GM12878 (cell line): ENCODE results near the gene KIRREL1. TPM values are rescaled to one million over a fixed set of nuclear protein-coding genes. Genes with fewer than 3 reads are reported as not detected.

Experiments
- CREM ChIP-seq: IDR thresholded peaks from 2 replicates; pipeline ENCODE4 v1.6.1; 2014; ENCODE audit warnings: antibody characterized with exemption, low read depth
- EED ChIP-seq: sonication (generic); IDR thresholded peaks from 2 replicates; pipeline ENCODE4 v1.6.1; 2016; ENCODE audit warnings: antibody characterized with exemption, low read depth
- MEF2A ChIP-seq: IDR thresholded peaks from 2 replicates; pipeline ENCODE4 v1.6.1; 2011; ENCODE audit warnings: low read depth, mild to moderate bottlenecking, low read length, moderate library complexity; ENCODE audit not compliant: insufficient read depth
- MXI1 ChIP-seq: fragments of 150-350 bp; IDR thresholded peaks from 2 replicates; pipeline ENCODE4 v1.6.1; 2011; ENCODE audit warnings: low read depth, mild to moderate bottlenecking, inconsistent platforms, low read length, improper control_type of control experiment
- NR2C2 ChIP-seq: IDR thresholded peaks from 2 replicates; pipeline ENCODE4 v1.6.1; 2011; ENCODE audit warnings: borderline replicate concordance, low read depth; ENCODE audit not compliant: control insufficient read depth, insufficient read length
- TCF7 ChIP-seq: IDR thresholded peaks from 2 replicates; pipeline ENCODE4 v1.6.1; 2014; ENCODE audit warnings: antibody characterized with exemption, borderline replicate concordance
- USF2 ChIP-seq: IDR thresholded peaks from 2 replicates; pipeline ENCODE4 v1.6.1; 2011; ENCODE audit warnings: low read depth, low read length, improper control_type of control experiment, borderline replicate concordance
- ZBTB40 ChIP-seq: fragments of 450-650 bp; IDR thresholded peaks from 2 replicates; pipeline ENCODE4 v1.6.1; 2016; ENCODE audit warnings: mild to moderate bottlenecking, moderate library complexity, borderline replicate concordance
- polyA plus RNA-seq, 11 experiments: library from polyadenylated mRNA; depleted of rRNA in 4 of 11; unstranded in 6 of 11; stranded (reverse) in 5 of 11; fragments of >200 nt; fragmentation: Nextera tagmentation in 4 of 11; fragmentation: Illumina TruSeq in 1 of 11; extraction: Ambion mirVana in 4 of 11; extraction: Trizol in 1 of 11; gene quantifications; 1 replicate in 1 of 11; 2 replicates in 10 of 11; pipeline versions ENCODE4 v1.2.1 to v1.2.3, GENCODE V29; 2011 to 2016; ENCODE audit warnings: inconsistent platforms in 2 of 11, missing spikeins in 2 of 11, low read depth in 1 of 11
- total RNA-seq, 4 experiments: library from RNA; depleted of rRNA in 3 of 4; stranded (reverse); fragments of >200 nt in 3 of 4; fragmentation: Illumina TruSeq in 1 of 4; extraction: Trizol in 1 of 4; gene quantifications; 2 replicates each; pipeline versions ENCODE4 v1.2.1 to v1.2.3, GENCODE V29; 2013 to 2021
- TF ChIP-seq, protein P1 (sequence below): IDR thresholded peaks from 2 replicates; pipeline ENCODE4 v1.6.1; 2012; ENCODE audit warnings: low read depth, low read length, improper control_type of control experiment
- TF ChIP-seq, protein P2 (sequence below), 3 experiments: IDR thresholded peaks in 2 of 3; conservative IDR thresholded peaks in 1 of 3; 2 replicates each; pipeline ENCODE4 v1.5.1; 2011; ENCODE audit warnings: low read depth in 3 of 3, low read length in 3 of 3, mild to moderate bottlenecking in 3 of 3, control low read depth in 2 of 3, moderate library complexity in 2 of 3, inconsistent platforms in 1 of 3, mixed read lengths in 1 of 3; ENCODE audit not compliant: control insufficient read depth in 2 of 3, insufficient read depth in 1 of 3; ENCODE audit errors: extremely low read depth in 1 of 3

KIRREL1 gene
- total and polyA plus RNA-seq, 10 of the 15 experiments (the other 5 are each of a cell fraction or from before 2014, with no cell fraction given) = 0.15 TPM; not detected in 9

DNA sequence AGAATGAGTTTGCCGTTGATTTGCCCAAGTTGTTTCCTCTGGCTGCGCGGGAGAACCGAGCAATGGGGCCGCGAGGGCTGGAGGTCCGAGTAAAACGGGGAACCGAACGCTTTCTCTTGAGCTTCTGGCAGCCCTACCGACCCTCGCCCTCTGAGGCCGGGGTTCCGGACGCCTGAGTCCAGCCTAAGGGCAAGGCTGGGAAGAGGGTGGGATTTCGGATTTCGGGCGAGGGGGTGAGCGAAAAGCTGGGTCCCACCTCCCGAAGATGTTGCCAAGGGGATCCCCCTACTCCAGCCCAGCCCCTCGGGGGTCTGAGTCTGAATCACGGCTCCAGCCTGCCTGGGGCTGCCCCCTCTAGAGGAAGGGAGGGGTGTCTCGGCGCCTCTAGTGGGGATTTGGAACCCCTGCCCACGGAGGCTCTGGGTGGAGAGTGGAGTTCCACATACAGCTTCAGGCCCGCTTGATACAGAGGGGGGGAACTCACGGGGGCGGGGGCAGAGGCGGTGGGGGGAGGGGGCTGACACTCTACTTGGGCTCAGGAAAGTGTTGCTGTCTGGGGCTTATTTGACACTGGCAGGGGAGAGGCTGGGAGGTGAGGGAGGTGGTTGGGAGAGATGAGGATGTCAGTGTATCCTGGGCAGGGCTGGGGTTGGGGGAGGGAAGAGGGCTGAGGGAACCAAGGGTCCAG is 617 bp downstream of the KIRREL1 start (continued):
- TF ChIP-seq ZBTB40 = no peak
- TF ChIP-seq MXI1 = no peak
- TF ChIP-seq CREM = no peak
- TF ChIP-seq, protein P1, sequence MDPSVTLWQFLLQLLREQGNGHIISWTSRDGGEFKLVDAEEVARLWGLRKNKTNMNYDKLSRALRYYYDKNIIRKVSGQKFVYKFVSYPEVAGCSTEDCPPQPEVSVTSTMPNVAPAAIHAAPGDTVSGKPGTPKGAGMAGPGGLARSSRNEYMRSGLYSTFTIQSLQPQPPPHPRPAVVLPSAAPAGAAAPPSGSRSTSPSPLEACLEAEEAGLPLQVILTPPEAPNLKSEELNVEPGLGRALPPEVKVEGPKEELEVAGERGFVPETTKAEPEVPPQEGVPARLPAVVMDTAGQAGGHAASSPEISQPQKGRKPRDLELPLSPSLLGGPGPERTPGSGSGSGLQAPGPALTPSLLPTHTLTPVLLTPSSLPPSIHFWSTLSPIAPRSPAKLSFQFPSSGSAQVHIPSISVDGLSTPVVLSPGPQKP = no peak
- no peak for TF ChIP-seq MEF2A
- TF ChIP-seq, protein P2, sequence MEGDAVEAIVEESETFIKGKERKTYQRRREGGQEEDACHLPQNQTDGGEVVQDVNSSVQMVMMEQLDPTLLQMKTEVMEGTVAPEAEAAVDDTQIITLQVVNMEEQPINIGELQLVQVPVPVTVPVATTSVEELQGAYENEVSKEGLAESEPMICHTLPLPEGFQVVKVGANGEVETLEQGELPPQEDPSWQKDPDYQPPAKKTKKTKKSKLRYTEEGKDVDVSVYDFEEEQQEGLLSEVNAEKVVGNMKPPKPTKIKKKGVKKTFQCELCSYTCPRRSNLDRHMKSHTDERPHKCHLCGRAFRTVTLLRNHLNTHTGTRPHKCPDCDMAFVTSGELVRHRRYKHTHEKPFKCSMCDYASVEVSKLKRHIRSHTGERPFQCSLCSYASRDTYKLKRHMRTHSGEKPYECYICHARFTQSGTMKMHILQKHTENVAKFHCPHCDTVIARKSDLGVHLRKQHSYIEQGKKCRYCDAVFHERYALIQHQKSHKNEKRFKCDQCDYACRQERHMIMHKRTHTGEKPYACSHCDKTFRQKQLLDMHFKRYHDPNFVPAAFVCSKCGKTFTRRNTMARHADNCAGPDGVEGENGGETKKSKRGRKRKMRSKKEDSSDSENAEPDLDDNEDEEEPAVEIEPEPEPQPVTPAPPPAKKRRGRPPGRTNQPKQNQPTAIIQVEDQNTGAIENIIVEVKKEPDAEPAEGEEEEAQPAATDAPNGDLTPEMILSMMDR (IDR thresholded peaks at IDR 0.05 in 2 of 3, conservative IDR thresholded peaks at IDR 0.05 in 1 of 3; ENCODE audit: control insufficient read depth in 2 of 3, extremely low read depth in 1 of 3, insufficient read depth in 1 of 3, low read depth in 3 of 3, low read length in 3 of 3) = no peak
- no peak for TF ChIP-seq TCF7
- TF ChIP-seq NR2C2 = no peak
- TF ChIP-seq EED = no peak
- no peak for TF ChIP-seq USF2
